HL-60 (cell line): ENCODE results near the gene TUBB.

ENCODE experiments used
- DNase-seq, 2 experiments: peaks; one replicate each; pipeline ENCODE4 v3.0.0-alpha.2; 2010 to 2020; ENCODE audit warnings: low read depth in 1 of 2, low spot score in 1 of 2
- H3K27ac ChIP-seq: fragments of 250-450 bp; sonication (Bioruptor Pico); replicated peaks from 2 replicates; pipeline ENCODE4 v1.5.1; 2020; ENCODE audit warnings: mild to moderate bottlenecking, moderate library complexity
- H3K27me3 ChIP-seq: fragments of 250-450 bp; sonication (Bioruptor Pico); 2 replicates; pipeline ENCODE4 v1.5.1; 2021; ENCODE audit warnings: mild to moderate bottlenecking, moderate library complexity; ENCODE audit not compliant: insufficient read depth, poor library complexity, severe bottlenecking
- H3K4me3 ChIP-seq: replicated peaks from 2 replicates; pipeline ENCODE4 v1.5.1; 2011; ENCODE audit warnings: mild to moderate bottlenecking, control low read depth, low read length; ENCODE audit not compliant: insufficient read depth
- GABPA ChIP-seq: IDR thresholded peaks from 2 replicates; pipeline ENCODE4 v1.6.1; 2012; ENCODE audit warnings: low read depth
- POLR2AphosphoS5 ChIP-seq: IDR thresholded peaks from 2 replicates; pipeline ENCODE4 v1.6.1; 2012; ENCODE audit warnings: low read depth
- SPI1 ChIP-seq: IDR thresholded peaks from 2 replicates; pipeline ENCODE4 v1.6.1; 2012; ENCODE audit warnings: low read depth, mild to moderate bottlenecking, borderline replicate concordance
- TF ChIP-seq, protein P1 (sequence below): IDR thresholded peaks from one replicate; pipeline ENCODE4 v1.5.1; 2011; ENCODE audit warnings: low read length, control low read depth, inconsistent platforms; ENCODE audit not compliant: insufficient read depth
- TF ChIP-seq, protein P2 (sequence below): IDR thresholded peaks from 2 replicates; pipeline ENCODE4 v1.6.1; 2012; ENCODE audit warnings: low read depth; ENCODE audit not compliant: insufficient replicate concordance

Gene TUBB

DNA sequence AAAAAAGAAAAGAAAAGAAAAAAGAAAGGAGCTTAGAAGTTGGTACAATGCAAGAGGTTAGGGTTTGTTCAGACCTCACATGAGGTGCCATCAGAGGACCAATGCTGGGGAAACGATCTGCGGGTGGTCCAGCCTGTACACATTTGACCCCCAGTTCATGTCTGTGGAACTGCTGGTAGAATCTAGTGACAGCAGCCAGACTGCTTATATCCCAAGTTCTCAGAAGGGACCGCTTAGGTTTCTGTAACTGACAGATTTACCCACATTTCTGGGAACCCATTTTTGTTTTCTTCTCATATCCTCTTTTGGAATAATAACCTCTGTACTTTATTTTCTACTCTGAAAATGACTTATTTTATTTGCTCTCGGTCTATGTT lies 38.4 kb upstream of the TUBB start:
- peak overlapping the region; percentile 60 for H3K4me3 ChIP-seq
- H3K27me3 ChIP-seq: no peaks in the 10 kb centered on the region
- DNase-seq: no peak
- TF ChIP-seq SPI1: no peak
- TF ChIP-seq POLR2AphosphoS5: no peak
- TF ChIP-seq, protein P1, sequence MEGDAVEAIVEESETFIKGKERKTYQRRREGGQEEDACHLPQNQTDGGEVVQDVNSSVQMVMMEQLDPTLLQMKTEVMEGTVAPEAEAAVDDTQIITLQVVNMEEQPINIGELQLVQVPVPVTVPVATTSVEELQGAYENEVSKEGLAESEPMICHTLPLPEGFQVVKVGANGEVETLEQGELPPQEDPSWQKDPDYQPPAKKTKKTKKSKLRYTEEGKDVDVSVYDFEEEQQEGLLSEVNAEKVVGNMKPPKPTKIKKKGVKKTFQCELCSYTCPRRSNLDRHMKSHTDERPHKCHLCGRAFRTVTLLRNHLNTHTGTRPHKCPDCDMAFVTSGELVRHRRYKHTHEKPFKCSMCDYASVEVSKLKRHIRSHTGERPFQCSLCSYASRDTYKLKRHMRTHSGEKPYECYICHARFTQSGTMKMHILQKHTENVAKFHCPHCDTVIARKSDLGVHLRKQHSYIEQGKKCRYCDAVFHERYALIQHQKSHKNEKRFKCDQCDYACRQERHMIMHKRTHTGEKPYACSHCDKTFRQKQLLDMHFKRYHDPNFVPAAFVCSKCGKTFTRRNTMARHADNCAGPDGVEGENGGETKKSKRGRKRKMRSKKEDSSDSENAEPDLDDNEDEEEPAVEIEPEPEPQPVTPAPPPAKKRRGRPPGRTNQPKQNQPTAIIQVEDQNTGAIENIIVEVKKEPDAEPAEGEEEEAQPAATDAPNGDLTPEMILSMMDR: no peak
- TF ChIP-seq GABPA: no peak
- TF ChIP-seq, protein P2, sequence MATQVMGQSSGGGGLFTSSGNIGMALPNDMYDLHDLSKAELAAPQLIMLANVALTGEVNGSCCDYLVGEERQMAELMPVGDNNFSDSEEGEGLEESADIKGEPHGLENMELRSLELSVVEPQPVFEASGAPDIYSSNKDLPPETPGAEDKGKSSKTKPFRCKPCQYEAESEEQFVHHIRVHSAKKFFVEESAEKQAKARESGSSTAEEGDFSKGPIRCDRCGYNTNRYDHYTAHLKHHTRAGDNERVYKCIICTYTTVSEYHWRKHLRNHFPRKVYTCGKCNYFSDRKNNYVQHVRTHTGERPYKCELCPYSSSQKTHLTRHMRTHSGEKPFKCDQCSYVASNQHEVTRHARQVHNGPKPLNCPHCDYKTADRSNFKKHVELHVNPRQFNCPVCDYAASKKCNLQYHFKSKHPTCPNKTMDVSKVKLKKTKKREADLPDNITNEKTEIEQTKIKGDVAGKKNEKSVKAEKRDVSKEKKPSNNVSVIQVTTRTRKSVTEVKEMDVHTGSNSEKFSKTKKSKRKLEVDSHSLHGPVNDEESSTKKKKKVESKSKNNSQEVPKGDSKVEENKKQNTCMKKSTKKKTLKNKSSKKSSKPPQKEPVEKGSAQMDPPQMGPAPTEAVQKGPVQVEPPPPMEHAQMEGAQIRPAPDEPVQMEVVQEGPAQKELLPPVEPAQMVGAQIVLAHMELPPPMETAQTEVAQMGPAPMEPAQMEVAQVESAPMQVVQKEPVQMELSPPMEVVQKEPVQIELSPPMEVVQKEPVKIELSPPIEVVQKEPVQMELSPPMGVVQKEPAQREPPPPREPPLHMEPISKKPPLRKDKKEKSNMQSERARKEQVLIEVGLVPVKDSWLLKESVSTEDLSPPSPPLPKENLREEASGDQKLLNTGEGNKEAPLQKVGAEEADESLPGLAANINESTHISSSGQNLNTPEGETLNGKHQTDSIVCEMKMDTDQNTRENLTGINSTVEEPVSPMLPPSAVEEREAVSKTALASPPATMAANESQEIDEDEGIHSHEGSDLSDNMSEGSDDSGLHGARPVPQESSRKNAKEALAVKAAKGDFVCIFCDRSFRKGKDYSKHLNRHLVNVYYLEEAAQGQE: no peak
- H3K27ac ChIP-seq: peak overlapping the region; percentile 94

DNA sequence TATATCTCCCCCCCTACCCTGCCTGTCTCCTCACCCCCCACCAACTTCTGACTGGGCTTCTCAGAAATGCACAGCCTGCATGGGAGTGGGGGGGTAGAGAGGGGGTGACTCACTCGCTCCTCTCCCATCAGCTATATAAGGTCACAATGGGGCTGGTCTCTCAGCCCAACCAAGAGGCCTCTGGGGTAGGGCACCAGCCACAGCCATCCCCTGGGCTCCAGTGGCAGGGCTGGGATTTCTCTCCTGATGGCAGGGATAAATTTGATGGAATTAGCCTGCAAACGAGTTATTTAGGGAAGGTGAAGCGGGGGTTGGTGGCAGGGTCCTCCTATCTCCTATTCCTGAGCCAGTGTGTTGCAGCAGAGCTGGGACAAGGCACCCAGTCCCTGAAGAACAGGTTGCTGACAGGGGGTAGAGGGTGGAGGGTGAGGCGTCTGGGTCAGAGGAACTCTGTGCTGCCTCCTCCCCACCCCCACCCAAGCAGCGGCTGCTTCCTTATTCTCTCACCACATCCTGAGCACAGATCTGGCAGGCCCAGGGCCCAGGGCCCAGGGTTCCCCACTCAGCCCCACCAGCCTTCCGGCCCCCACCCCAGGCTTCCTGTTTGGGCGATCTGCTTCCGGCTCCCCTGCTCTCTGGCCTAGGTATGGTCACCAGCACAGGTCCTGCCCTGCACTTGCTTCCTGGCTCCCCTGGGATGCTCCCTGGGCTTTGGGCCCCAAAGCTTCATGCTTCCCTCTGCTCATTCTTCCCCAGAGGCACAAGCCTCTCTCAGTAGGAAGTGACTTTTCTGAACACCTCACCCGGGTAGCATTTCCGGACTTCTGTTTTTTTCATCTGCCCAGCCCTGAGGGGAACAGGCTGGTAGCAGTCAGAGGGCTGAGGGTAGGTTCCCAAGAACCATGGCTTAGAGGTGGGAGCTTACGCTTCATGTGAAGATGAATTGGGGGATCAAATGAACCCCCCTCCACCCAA lies 37.7 kb upstream of the TUBB start:
- TF ChIP-seq GABPA (peak; percentile 85), SPI1 (peak; percentile 80), POLR2AphosphoS5 (peak; percentile 99)
- TF ChIP-seq, protein P2: peak; percentile 63
- TF ChIP-seq, protein P1: no peak
- H3K27me3 ChIP-seq: no peaks in the 10 kb centered on the region
- peak overlapping the region; percentile 94 for H3K27ac ChIP-seq
- H3K4me3 ChIP-seq: peak overlapping the region; percentile 60
- peak; percentile 96 to 99 for DNase-seq

DNA sequence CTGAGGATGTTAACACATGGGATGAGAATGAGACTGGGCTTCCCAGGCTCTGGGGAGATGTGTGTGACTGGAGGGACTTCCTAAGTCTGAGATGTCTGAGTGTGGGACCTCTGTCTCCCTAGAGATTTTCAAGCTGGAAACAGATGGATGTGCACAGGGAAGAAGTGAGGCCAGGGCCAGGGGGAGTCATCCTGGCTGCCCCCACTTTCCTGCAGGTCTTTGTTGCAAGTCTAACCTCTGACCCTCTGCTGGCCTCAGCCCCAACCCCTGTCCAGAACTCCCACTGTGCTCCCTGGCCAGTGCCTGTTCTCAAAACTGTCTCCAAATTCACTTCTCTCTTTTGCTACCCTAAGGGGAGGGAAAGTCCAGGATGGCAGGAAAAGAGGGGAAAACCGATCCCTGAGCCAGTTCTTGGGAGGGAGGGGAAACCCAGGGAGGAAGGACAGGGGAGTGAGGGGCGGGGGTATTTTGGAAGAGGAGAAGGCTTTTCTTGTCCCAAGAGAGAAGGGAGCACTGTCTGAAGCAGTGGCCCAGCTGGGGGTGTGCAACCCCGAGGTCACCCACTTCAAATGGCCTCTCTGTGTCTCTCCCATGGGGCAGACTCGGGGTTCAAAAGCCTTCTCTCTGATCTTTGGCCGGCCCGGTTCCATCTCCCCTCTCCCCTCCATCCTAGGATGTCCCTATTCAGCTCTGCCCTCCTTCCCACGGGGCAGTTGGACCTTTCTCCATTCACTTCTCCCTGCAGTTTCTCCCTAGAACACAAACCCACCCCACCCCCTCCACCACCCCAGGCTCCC lies 36.8 kb upstream of the TUBB start:
- Histone ChIP-seq H3K4me3 (peak overlapping the region; percentile 60), H3K27ac (peak overlapping the region; percentile 94), H3K27me3 (no peaks in the 10 kb centered on the region)
- DNase-seq: no peak
- TF ChIP-seq, protein P2: no peak
- TF ChIP-seq GABPA: no peak
- TF ChIP-seq SPI1: peak; percentile 38; the same call in 1 of the 2 replicates
- no peak for TF ChIP-seq POLR2AphosphoS5
- TF ChIP-seq, protein P1: no peak
